GM12878 (cell line): ENCODE data around the gene CSNK2A1. TPM values are rescaled to one million over a fixed set of nuclear protein-coding genes. Genes with fewer than 3 reads are reported as not detected.

Source experiments
- ATAC-seq: fragments of 200-7000 bp; cut with Tn5 transposase; 3 replicates; pipeline ENCODE4 v1.9.1; 2020; ENCODE audit warnings: mild to moderate bottlenecking, moderate library complexity
- BruUV-seq: library from RNA; stranded (reverse); fragments of 400-500 nt; replicated peaks from 2 replicates; lab custom pipeline; 2021; lab: Mats Ljungman, UMichigan
- CTCF ChIA-PET: fragments of 300-600 bp; sonication (Branson Sonifier 250); formaldehyde crosslinking; extraction: SDS; loops from one replicate; lab custom pipeline; 2021; ENCODE audit warnings: inconsistent platforms; lab: Yijun Ruan, JAX
- POLR2A ChIA-PET: fragments of 350-600 bp; formaldehyde crosslinking; extraction: SDS; loops from one replicate; lab custom pipeline; 2021; ENCODE audit warnings: inconsistent platforms; lab: Charles Lee
- RAD21 ChIA-PET: fragments of 300-600 bp; sonication (Branson Sonifier 250); formaldehyde crosslinking; loops from one replicate; lab custom pipeline; 2023; ENCODE audit warnings: antibody characterized with exemption; ENCODE audit not compliant: unreplicated experiment; lab: Charles Lee
- SMC1A ChIA-PET: fragments of 300-600 bp; sonication (Branson Sonifier 250); formaldehyde crosslinking; loops from one replicate; lab custom pipeline; 2023; ENCODE audit not compliant: unreplicated experiment, uncharacterized antibody; lab: Charles Lee
- DNase-seq: peaks from one replicate; pipeline ENCODE4 v3.0.0-alpha.2; 2011; ENCODE audit warnings: low read depth, low spot score
- FAIRE-seq: peaks from 3 replicates; lab custom pipeline; 2011; peaks lifted over from hg19 to GRCh38; lab: Jason Lieb, UNC
- H2AFZ ChIP-seq: 2 replicates; pipeline ENCODE4 v1.6.0; 2011; ENCODE audit warnings: low read depth, low read length, control low read depth; ENCODE audit not compliant: control insufficient read depth
- H3K27ac ChIP-seq: 2 replicates; pipeline ENCODE4 v1.5.1; 2011; ENCODE audit warnings: control low read depth; ENCODE audit not compliant: control insufficient read depth, insufficient read depth
- H3K27me3 ChIP-seq, 2 experiments: replicated peaks in 1 of 2; 2 replicates each; pipeline versions ENCODE4 v1.6.0 to v1.6.1; 2011; ENCODE audit warnings: low read length in 1 of 2; ENCODE audit not compliant: control insufficient read depth in 2 of 2, insufficient read depth in 2 of 2
- H3K36me3 ChIP-seq, 2 experiments: 2 replicates each; pipeline ENCODE4 v1.5.1; 2011; ENCODE audit warnings: low read length in 1 of 2; ENCODE audit not compliant: control insufficient read depth in 2 of 2, insufficient read depth in 2 of 2
- H3K4me1 ChIP-seq: 2 replicates; pipeline ENCODE4 v1.6.1; 2011; ENCODE audit warnings: mild to moderate bottlenecking, low read length, moderate library complexity, mixed read lengths; ENCODE audit not compliant: control insufficient read depth, insufficient read depth
- H3K4me2 ChIP-seq: 2 replicates; pipeline ENCODE4 v1.6.0; 2011; ENCODE audit warnings: control low read depth; ENCODE audit not compliant: control insufficient read depth, insufficient read depth
- H3K4me3 ChIP-seq: fragments of 200-600 bp; sonication (generic); 2 replicates; pipeline ENCODE4 v1.5.1; 2016
- H3K79me2 ChIP-seq: 2 replicates; pipeline ENCODE4 v1.6.0; 2011; ENCODE audit warnings: low read length; ENCODE audit not compliant: control insufficient read depth, insufficient read depth
- H3K9ac ChIP-seq: 2 replicates; pipeline ENCODE4 v1.8.0; 2011; ENCODE audit warnings: low read length, control low read depth, mixed read lengths; ENCODE audit not compliant: control insufficient read depth, insufficient read depth
- H3K9me3 ChIP-seq: replicated peaks from 3 replicates; pipeline ENCODE4 v1.5.1; 2011; ENCODE audit warnings: mild to moderate bottlenecking, low read length; ENCODE audit not compliant: control insufficient read depth, insufficient read depth
- H4K20me1 ChIP-seq: 2 replicates; pipeline ENCODE4 v1.6.0; 2011; ENCODE audit not compliant: control insufficient read depth, insufficient read depth
- BCL11A ChIP-seq: IDR thresholded peaks from 2 replicates; pipeline ENCODE4 v1.6.1; 2011; ENCODE audit warnings: low read depth, low read length
- CREB1 ChIP-seq: IDR thresholded peaks from 2 replicates; pipeline ENCODE4 v1.6.1; 2012; ENCODE audit warnings: low read depth, mild to moderate bottlenecking, inconsistent platforms
- GABPA ChIP-seq: IDR thresholded peaks from 2 replicates; pipeline ENCODE4 v1.6.1; 2014; ENCODE audit warnings: antibody characterized with exemption, low read depth, mild to moderate bottlenecking, inconsistent platforms
- MEF2B ChIP-seq: fragments of 450-650 bp; IDR thresholded peaks from 2 replicates; pipeline ENCODE4 v1.6.1; 2018; ENCODE audit warnings: mild to moderate bottlenecking, moderate library complexity; ENCODE audit not compliant: partially characterized antibody, poor library complexity, severe bottlenecking
- RAD21 ChIP-seq: IDR thresholded peaks from 2 replicates; pipeline ENCODE4 v1.6.1; 2011; ENCODE audit warnings: mild to moderate bottlenecking, low read depth, low read length, moderate library complexity; ENCODE audit not compliant: insufficient read depth
- SIN3A ChIP-seq: IDR thresholded peaks from 2 replicates; pipeline ENCODE4 v1.6.1; 2012; ENCODE audit warnings: low read depth, low read length, improper control_type of control experiment
- SMARCA5 ChIP-seq: fragments of 450-650 bp; IDR thresholded peaks from 2 replicates; pipeline ENCODE4 v1.6.1; 2017; ENCODE audit warnings: mild to moderate bottlenecking
- TARDBP ChIP-seq: IDR thresholded peaks from 2 replicates; pipeline ENCODE4 v1.6.1; 2016; ENCODE audit warnings: borderline replicate concordance
- ZNF217 ChIP-seq: fragments of 450-650 bp; IDR thresholded peaks from 2 replicates; pipeline ENCODE4 v1.6.1; 2017; ENCODE audit warnings: antibody characterized with exemption, mild to moderate bottlenecking
- ZNF24 ChIP-seq: fragments of 450-650 bp; IDR thresholded peaks from 2 replicates; pipeline ENCODE4 v1.6.1; 2017; ENCODE audit warnings: antibody characterized with exemption, mild to moderate bottlenecking
- WGBS: methylation state at CpG from one replicate; pipeline ENCODE4 v1.1.6; 2016; ENCODE audit warnings: low lambda C conversion rate; ENCODE audit not compliant: insufficient replicate concordance, insufficient coverage; ENCODE audit errors: missing lambda C conversion rate; 5-methylcytosine and 5-hydroxymethylcytosine counted together
- in situ Hi-C: fragments of 300-500 bp; cut with MboI; formaldehyde crosslinking; loops from 9 replicates; pipeline ENCODE4 v1.14.3; 2018; ENCODE audit warnings: mixed read lengths
- intact Hi-C: fragments of 100-400 bp; cut with micrococcal nuclease; formaldehyde crosslinking; loops from one replicate; pipeline ENCODE4 v1.14.2; 2022; ENCODE audit not compliant: unreplicated experiment
- polyA plus RNA-seq, 11 experiments: library from polyadenylated mRNA; depleted of rRNA in 4 of 11; unstranded in 6 of 11; stranded (reverse) in 5 of 11; fragments of >200 nt; fragmentation: Nextera tagmentation in 4 of 11; fragmentation: Illumina TruSeq in 1 of 11; extraction: Ambion mirVana in 4 of 11; extraction: Trizol in 1 of 11; gene quantifications; 1 replicate in 1 of 11; 2 replicates in 10 of 11; pipeline versions ENCODE4 v1.2.1 to v1.2.3, GENCODE V29; 2011 to 2016; ENCODE audit warnings: inconsistent platforms in 2 of 11, missing spikeins in 2 of 11, low read depth in 1 of 11
- total RNA-seq, 4 experiments: library from RNA; depleted of rRNA in 3 of 4; stranded (reverse); fragments of >200 nt in 3 of 4; fragmentation: Illumina TruSeq in 1 of 4; extraction: Trizol in 1 of 4; gene quantifications; 2 replicates each; pipeline versions ENCODE4 v1.2.1 to v1.2.3, GENCODE V29; 2013 to 2021
- TF ChIP-seq, protein P1 (sequence below): fragments of 450-650 bp; IDR thresholded peaks from 2 replicates; pipeline ENCODE4 v1.6.1; 2016; ENCODE audit warnings: mild to moderate bottlenecking, moderate library complexity, borderline replicate concordance
- TF ChIP-seq, protein P2 (sequence below): IDR thresholded peaks from 2 replicates; pipeline ENCODE4 v1.6.1; 2012; ENCODE audit warnings: low read depth, low read length, improper control_type of control experiment

CSNK2A1 gene
- total and polyA plus RNA-seq, 10 of the 15 experiments (the other 5 are each of a cell fraction or from before 2014, with no cell fraction given) = 47.6 to 199 (median 95.0) TPM

DNA sequence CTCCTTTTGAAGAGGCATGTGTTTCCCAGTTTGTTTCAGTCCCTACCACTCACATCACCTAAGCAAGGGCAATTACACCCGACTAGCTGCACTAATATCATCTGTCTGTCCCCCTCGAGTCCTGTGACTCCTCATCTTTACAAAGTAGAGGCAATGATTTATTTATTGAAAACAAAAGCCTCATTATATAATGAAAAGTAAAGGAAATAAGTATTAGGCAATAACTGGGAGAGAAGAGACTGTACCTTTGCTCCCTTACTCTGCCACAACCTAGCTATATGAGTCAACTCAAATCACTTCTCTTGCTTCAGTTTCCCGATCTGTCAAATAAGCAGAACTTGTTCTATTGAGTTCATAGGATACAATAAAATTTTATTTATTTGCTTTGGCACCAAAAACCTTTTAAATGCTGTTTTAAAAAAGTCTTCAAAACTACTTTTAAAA is 38.9 kb downstream of the CSNK2A1 start (continued):
- TF ChIP-seq, protein P1, sequence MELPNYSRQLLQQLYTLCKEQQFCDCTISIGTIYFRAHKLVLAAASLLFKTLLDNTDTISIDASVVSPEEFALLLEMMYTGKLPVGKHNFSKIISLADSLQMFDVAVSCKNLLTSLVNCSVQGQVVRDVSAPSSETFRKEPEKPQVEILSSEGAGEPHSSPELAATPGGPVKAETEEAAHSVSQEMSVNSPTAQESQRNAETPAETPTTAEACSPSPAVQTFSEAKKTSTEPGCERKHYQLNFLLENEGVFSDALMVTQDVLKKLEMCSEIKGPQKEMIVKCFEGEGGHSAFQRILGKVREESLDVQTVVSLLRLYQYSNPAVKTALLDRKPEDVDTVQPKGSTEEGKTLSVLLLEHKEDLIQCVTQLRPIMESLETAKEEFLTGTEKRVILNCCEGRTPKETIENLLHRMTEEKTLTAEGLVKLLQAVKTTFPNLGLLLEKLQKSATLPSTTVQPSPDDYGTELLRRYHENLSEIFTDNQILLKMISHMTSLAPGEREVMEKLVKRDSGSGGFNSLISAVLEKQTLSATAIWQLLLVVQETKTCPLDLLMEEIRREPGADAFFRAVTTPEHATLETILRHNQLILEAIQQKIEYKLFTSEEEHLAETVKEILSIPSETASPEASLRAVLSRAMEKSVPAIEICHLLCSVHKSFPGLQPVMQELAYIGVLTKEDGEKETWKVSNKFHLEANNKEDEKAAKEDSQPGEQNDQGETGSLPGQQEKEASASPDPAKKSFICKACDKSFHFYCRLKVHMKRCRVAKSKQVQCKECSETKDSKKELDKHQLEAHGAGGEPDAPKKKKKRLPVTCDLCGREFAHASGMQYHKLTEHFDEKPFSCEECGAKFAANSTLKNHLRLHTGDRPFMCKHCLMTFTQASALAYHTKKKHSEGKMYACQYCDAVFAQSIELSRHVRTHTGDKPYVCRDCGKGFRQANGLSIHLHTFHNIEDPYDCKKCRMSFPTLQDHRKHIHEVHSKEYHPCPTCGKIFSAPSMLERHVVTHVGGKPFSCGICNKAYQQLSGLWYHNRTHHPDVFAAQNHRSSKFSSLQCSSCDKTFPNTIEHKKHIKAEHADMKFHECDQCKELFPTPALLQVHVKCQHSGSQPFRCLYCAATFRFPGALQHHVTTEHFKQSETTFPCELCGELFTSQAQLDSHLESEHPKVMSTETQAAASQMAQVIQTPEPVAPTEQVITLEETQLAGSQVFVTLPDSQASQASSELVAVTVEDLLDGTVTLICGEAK = no peak
- TF ChIP-seq MEF2B (no peak), BCL11A (no peak), CREB1 (no peak)

DNA sequence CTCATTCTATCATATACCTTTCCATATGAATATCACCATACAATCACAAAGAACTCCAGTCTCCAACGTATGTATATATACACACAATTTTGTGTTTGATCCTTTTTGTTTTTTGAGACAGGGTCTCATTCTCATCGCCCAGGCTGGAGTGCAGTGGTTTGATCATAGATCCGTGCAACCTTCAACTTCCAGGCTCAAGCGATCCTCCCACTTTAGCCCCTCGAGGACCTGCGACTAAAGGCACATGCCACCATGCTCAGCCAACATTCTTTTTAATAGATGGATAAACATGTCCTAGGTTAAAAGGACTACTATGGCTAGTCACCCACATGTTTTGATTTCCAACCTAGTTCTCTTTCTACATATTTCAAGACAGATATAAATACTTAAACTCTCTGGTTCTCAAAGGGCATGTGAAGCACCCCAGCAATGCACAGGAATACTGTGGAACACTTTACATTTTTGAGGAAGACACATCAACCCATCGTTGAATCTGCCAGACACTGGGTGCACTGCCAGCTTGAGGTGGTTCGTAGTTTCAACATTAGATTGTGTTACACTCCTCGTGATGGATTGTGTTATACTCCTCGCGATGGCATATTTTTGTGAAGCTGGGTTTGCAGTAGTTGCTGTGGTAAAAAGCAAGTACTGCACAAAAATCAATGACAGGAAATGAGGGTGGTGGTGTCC is 40.4 kb downstream of the CSNK2A1 start:
- CTCF ChIA-PET = no interaction called here
- SMC1A ChIA-PET = interaction anchor here (0.6 kb wide), 1 partner anchor 13 kb away, joined by 3 read pairs; no protein-coding TSS in a partner anchor
- Histone ChIP-seq H2AFZ (no peak overlapping the region), H3K4me1 (no peaks in the 10 kb centered on the region), H3K4me2 (no peak overlapping the region), H3K36me3 (peaks cover 3 to 34% of the 10 kb centered on the region in 2 experiments), H3K9me3 (no peaks in the 10 kb centered on the region), H4K20me1 (no peaks in the 10 kb centered on the region), H3K79me2 (no peaks in the 10 kb centered on the region; the same call in 1 of the 2 replicates), H3K27ac (no peak overlapping the region), H3K9ac (no peak overlapping the region), H3K4me3 (no peak overlapping the region), H3K27me3 (no peaks in the 10 kb centered on the region)
- TF ChIP-seq SMARCA5 (no peak), RAD21 (no peak), TARDBP (no peak), ZNF217 (no peak), GABPA (no peak), SIN3A (no peak), ZNF24 (no peak)
- TF ChIP-seq, protein P2, sequence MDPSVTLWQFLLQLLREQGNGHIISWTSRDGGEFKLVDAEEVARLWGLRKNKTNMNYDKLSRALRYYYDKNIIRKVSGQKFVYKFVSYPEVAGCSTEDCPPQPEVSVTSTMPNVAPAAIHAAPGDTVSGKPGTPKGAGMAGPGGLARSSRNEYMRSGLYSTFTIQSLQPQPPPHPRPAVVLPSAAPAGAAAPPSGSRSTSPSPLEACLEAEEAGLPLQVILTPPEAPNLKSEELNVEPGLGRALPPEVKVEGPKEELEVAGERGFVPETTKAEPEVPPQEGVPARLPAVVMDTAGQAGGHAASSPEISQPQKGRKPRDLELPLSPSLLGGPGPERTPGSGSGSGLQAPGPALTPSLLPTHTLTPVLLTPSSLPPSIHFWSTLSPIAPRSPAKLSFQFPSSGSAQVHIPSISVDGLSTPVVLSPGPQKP = no peak
- FAIRE-seq (no peak), DNase-seq (no peak), ATAC-seq (no peak)
- intact Hi-C loops = no loop called here
- POLR2A ChIA-PET = interaction anchor here (0.6 kb wide), 1 partner anchor 108 kb away, joined by 3 read pairs; no protein-coding TSS in a partner anchor
- no TSS peak for BruUV-seq
- in situ Hi-C loops = no loop called here
- 95% methylated on average over 11 of the region's 11 CpGs for WGBS
- RAD21 ChIA-PET = no interaction called here
